NCI-H187 treated with DMSO at 0.1 percent for 48 hours (cell line): ENCODE measurements around the gene DSCAM.
A peak's percentile ranks its signal among the peaks of the same experiment; 100 is the strongest.
"Not testable (repeated sequence)": the region's sequence is repeated elsewhere in the genome, so short reads cannot be mapped to it uniquely, and the experiment has no call there.

Experiments
- DNase-seq: peaks from one replicate; lab custom pipeline; 2025; lab: John Stamatoyannopoulos, UW

DSCAM gene, protein sequence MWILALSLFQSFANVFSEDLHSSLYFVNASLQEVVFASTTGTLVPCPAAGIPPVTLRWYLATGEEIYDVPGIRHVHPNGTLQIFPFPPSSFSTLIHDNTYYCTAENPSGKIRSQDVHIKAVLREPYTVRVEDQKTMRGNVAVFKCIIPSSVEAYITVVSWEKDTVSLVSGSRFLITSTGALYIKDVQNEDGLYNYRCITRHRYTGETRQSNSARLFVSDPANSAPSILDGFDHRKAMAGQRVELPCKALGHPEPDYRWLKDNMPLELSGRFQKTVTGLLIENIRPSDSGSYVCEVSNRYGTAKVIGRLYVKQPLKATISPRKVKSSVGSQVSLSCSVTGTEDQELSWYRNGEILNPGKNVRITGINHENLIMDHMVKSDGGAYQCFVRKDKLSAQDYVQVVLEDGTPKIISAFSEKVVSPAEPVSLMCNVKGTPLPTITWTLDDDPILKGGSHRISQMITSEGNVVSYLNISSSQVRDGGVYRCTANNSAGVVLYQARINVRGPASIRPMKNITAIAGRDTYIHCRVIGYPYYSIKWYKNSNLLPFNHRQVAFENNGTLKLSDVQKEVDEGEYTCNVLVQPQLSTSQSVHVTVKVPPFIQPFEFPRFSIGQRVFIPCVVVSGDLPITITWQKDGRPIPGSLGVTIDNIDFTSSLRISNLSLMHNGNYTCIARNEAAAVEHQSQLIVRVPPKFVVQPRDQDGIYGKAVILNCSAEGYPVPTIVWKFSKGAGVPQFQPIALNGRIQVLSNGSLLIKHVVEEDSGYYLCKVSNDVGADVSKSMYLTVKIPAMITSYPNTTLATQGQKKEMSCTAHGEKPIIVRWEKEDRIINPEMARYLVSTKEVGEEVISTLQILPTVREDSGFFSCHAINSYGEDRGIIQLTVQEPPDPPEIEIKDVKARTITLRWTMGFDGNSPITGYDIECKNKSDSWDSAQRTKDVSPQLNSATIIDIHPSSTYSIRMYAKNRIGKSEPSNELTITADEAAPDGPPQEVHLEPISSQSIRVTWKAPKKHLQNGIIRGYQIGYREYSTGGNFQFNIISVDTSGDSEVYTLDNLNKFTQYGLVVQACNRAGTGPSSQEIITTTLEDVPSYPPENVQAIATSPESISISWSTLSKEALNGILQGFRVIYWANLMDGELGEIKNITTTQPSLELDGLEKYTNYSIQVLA (N-terminal part only)

DNA sequence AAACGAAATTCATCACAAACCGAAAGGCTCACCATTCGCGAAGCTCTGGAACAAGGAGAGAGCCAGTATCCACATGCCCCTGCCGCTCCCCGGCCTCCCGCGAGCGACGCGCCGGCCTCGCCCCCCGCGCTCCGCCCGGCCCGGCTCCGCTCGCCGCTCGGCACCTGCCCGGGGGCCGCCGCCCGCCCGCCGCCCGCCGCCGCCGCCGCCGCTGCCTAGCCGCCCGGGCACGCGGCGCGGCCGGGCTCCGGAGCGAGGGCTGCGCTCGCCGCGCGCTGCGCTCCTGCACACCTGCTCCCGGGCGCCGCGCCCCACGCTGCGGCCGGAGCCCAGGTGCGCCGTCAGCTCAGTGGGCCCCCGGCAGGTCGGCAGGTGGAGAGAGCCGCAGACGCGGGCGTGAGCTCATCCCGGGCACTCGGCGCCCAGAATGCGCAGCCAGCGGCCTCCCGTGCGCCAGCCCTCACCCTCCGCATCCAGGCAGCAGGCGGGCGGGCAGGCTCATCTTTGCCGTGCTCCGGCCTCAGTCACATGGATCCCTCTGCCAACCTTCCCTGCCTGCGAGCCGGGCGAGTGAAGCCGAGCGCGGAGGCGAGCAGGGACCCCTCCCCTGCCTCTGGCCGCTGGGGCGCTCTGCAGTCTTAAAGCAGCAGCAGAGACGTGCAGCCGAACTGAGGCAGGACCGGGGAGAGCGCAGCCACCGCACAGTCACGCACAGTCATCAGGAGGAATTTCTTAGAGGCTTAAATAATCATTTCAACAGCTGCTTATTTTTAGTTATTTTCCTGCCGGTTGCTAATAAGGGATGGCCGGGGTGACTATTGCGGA lies at the start of gene DSCAM:
Gene DSCAM (minus strand): TSS at position 572 of the 825 bp plus-strand sequence. CDS start 497 bp downstream, at position 75.
- peak; percentile 23 for DNase-seq

GRCh38 chr21:40895697-40896096 lies 48.7 kb upstream of the DSCAM start:
- DNase-seq = not testable (repeated sequence)

- DNase-seq = no peak
Measured at GRCh38 chr21:40886931-40887330, 40.0 kb upstream of the DSCAM start.

DNA sequence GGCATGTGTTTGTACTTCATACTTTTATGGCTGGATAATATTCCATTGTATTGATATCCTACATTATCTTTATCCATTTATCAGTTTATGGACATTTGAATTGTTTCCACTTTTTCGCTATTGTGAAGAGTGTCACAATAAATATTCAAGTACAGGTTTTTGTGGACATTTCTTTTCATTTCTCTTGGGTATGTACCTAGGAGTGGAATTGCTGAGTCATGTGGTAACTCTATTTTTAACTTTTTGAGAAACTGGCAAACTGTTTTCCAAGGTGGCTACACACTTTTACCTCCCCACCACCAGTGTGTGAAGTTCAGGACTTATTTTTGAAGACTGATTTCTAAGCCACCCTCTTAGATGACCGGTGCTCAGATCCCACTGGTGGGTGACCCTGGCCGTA lies 39.0 kb upstream of the DSCAM start:
- DNase-seq = no peak

DNA sequence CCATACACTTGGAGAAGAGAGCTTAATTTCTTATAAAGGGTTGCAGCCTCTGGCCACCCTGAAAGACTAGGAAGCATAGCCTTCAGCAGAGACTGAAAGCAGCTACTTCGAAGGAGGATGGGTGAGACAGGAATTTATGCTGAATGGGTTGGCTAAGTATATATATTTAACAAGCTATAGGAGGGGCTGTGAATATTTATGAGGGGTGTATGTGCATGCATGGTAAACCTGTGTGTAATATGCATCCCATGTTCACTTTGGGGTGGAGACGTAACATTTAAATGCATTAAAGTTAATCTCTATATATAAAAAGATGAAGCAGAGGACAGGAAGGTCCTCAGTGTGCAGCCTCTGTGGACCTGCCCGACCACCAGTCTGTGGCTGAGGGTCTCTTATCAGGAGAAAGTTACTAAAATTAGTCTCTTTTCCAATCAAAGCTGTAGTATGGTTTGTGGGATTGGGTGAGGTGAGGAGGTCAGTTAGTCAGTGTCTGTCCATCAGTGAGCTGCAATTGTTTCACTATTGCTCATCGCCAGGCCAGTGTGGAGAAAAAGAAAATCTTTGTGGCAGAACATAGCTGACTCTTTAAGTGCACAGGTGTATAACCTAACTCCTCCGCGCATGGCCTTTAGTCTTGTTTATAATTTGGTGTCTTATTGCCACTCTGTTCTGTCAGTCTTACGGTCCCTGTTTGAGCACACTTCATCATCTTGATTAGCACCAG lies 35.4 kb upstream of the DSCAM start:
- DNase-seq = no peak

DNA sequence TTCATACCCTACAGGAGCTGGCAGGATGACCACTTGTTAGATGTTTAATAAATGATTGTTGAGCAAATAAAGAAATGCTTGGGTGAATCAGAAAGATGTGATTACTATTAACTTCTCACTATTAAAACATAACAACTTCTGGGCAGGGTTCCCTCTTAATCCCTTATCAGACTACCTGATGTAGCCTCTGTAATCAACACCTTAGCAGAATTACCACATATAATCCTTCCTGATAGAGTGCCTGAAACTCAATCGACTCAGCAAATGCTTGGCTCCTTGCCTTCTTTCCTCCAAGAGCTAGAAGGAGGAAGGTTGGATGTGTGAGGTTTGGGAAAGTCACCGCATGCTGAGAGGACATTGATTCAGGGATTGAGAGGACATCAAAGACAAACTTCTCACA lies 34.8 kb upstream of the DSCAM start:
- DNase-seq = no peak

GRCh38 chr21:40871099-40871498 lies 24.1 kb upstream of the DSCAM start:
- DNase-seq = no peak

DNA sequence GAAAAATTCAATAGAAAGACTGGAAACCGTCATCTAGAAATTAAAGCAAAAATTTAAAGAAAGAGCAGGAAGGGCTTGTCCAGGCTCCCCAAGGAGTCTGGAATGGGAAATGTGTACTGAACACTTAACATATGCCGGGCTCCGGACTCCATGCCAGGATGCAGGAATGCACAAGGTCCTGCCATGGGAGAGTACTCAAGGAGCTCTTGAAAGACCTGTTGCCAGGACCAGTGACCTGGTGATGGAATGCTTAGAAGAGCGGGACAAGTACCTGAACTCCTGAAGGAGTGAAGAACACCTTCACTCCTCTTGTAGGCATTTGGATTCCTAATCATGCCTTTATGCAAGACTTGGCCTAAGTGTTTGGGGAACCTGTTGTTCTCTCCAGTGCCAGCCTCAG lies 16.9 kb upstream of the DSCAM start:
- DNase-seq = no peak

DNA sequence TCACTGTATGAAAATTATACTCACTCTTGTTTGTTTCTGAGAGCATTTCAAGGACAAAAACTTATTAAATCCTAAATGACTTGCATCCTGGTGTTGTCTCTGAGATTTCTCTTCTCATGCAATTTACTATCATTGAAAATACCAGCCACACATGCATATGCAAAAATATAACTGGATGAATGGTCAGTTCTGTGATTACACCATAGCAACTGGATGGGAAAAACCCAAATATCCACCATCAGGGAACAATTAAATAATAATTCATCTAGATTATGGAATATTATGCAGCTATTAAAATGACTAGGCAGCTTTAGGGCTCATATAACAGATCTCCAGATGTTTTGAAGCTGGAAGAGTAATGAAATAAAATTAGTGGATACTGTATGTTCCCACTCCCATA lies 11.6 kb upstream of the DSCAM start:
- no peak for DNase-seq

DNA sequence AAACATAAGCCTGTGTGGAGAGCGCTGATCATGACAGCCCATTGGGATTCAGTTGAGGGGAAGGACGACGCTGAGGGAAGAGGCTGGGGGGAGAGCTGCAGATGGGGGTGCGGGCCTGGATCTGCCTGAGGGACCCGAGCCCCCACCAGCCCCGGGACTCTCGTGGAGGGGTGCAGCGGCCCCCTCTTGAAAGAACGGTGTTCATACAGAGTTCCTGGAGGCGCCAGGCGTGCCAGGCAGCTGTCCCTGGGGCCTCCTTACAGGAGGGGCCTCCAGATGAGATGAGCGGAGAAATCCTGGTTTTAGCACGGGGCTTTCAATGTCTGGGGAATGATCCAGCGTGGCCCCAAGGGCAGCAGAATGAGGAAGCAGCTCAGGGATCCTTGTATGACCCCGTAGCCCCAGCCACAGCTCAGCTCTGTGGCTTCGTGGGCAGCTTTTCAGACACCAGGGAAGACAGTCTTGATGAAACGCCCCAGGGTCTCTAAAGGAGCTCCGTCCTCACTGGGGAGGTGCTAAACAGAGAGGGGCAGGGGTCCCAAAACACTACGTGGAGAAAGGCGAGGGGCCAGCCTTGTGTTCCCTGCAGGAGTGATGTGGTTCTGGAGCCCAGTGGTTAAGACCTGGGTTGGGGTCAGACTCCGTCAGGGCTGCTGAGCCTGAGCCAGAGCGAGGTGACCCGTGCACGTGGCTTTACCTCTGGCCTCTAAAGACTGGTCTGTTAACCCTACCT lies 7.2 kb upstream of the DSCAM start:
- no peak for DNase-seq

DNA sequence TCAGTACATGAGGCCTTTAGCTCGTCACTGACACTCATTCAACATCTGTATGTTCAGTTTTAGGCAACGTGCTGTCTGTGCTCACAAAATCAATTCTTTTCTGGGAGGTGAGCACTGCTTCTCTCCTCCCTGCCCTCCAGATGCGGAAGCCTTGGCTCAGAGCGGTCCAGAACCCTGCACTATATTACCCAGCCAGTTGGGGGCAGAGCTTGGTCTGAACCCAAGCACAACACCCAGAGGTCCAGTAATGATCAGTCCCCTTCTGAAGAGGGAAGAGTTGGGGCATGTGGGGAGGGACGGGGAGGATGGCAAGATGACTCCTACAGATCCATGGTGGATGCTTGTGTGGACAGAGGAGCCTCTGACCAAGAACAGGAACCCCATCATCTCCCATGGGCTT lies 5.6 kb upstream of the DSCAM start:
- DNase-seq = no peak

GRCh38 chr21:40851749-40852148 lies 4.8 kb upstream of the DSCAM start:
- DNase-seq = no peak

DNA sequence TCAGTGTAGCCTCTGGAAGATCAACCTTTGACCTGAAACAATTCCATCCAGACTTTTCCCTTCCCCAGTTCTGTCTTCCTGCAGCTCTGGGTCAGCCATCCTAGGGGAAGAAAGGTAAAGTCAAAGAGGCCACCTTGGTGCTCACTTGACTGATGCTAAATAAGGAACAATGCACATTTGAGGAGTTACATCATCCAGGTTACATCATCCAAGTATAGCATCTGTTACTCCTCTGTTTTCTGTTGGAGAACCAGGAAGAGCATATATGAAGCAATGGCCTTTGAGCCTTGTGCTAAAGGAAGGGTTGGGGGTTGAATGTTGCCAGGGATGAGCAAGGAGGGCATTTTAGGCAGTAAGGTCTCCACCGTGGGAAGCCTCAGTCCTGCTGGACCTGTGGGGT lies 3.1 kb upstream of the DSCAM start:
- no peak for DNase-seq

DNA sequence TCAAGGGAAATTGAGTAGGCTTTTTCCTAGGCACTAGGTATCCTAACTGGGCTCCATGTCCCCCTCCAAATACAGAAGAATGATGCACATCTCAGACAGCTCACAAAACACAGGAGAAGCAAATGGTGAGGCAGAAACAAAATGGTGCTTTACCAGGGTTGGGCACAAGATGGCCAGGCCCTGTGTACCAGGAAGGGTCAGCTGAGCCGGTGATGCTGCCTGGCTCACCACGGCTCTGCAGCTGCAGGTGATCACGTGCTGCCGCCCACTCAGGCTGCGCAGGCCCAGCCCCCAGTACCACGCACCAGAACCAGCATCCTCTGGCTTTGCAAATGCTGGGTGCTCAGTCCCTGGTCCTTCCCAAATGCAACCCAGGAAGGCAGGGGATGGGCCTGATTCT lies 993 bp upstream of the DSCAM start:
- no peak for DNase-seq

- DNase-seq = no peak
Measured at GRCh38 chr21:40846103-40846502, 855 bp downstream of the DSCAM start.

- no peak for DNase-seq
Measured at GRCh38 chr21:40845441-40845995, 1.4 kb downstream of the DSCAM start.

DNA sequence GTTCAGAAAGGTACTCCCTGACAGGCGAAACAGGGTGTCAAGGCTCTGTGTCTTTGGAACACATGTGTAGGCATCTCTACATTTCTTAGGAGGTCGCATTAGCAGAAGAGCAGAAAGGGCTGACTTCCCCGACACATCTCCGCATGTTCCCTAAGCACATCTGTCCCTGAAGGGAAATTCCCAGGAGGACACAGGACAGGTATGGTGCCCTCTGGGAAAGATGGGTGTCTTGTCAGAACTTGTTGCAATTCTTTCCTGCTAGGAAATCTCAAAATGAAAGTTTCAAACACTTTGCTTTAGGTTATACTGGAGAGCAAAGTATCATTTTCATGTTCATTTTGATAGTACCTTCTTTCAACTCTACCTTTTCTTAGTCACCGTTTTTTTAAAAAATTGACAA lies 2.0 kb downstream of the DSCAM start:
- no peak for DNase-seq

DNA sequence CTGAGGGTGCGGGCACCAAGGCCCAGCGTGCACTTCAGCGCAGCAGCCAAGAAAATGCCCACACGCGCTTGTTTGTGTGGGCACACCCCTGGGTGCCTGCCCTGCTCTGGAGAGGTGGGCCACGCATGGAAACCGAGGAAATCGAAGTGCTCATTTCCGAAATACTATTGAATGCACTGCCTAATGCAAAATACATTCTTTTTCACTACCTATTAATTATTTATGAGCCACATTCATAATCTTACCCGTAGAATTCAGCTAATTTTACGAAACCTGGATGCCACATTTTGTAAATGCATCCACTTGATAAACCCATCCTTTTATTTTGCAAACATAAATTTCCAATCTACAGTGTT lies 4.8 kb downstream of the DSCAM start:
- no peak for DNase-seq

DNA sequence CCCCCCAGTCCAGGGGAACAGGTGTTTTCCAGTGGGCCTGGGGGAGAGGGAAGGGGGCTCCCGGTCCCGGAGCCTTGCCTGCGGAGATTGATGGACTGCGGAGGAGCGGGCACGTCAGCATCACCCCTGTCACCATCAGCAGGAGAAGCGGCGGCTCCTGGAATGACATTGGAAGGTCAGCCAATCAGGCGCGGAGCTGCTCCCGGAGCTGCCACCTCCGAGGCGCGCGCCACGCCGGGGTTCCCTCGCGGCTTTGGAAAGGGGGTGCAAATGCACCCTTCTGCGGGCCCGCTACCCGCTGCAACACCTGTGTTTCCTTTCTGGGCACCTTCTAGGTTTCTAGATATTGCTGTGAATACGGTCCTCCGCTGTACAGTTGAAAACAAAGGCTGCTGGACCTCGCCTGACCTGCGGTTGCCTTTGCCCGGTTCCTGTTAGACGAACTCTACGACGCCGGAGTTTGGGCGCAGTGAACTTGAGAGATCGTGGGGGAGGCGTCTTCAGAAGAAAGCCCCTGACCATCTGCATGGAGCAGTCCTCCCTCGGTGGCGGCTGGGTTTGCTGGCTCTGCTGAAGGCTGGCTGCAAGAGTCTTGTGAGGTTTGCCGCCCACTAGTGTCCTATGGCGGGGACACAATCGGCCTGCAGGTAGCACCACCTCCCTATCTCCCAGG lies 5.3 kb downstream of the DSCAM start:
- DNase-seq = peak; percentile 68
